HG03432 (cell line): Measurements from ENCODE around the gene ARHGEF17.

Experiments
- ATAC-seq: cut with Tn5 transposase; IDR thresholded peaks from one replicate; pipeline ENCODE4 v1.9.1; 2021; ENCODE audit warnings: mild to moderate bottlenecking, moderate library complexity; ENCODE audit not compliant: unreplicated experiment

The ARHGEF17 gene

DNA sequence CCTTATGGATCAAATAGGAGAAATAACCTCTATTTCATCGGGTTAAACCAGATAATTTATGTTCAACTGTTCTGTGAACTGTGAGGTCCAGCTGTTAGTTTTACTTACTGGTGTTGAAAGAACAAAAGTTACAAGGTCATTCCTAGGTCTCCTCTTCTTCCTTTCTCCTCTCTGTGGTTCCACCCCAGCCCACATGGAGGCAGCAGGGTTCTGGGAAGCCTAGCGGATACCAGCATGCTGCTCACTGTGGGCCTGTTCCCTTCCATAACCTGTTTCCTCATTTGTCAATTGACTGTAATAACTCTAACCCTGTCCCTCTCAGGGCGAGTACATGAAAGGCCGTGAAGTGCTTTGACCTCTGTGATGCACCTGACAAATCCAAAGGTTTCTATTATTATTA lies 96.0 kb downstream of the ARHGEF17 start:
- ATAC-seq, result no peak

DNA sequence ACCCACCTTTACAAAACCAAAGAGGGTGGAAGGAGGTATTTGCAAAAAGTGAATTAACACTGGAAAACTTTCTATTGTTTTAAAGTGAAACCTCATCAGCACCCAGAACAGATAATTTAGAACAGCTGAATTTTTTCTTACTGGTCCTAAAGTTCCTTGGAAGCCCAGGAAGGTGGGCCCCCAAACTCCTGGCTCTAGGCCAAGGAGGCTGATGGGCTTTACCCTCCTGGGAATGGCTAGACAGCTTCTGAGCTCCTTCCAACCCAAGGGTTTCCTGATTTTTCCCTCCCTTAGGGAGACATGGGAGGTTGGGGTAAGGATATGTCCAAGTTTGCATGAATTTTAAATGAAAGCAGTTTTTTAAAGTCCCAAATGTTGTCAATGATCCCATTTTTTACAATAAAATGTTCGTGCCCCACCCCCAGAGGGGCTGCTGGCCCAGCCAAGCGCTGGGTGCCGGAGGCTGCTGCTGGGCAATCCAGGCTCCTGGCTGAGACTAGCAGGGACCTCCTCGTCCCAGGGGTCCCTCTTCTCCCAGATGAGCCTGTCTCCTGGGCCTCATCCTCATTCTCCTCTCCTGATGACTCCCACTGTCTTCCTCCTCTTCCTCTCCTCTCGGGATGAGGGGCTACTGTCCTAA lies 96.5 kb downstream of the ARHGEF17 start:
- no peak for ATAC-seq

DNA sequence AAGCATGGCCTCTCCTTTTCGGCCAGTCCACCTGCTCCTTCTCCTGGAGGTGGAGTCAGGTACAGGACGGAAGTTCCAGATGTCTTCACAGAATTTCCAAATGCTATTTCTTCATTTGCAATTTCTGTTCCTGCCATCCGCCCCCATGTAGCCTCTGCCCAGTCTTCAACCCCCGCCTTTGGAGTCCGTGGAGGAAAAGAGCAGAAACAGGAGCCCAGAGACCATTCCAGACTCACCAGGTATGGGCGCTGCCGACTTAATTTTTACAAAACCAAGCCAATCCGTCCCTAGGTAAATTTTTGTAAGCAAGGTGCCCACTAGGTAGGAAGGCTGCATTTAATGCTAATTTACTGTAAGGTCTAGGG lies 97.1 kb downstream of the ARHGEF17 start:
- no peak for ATAC-seq

DNA sequence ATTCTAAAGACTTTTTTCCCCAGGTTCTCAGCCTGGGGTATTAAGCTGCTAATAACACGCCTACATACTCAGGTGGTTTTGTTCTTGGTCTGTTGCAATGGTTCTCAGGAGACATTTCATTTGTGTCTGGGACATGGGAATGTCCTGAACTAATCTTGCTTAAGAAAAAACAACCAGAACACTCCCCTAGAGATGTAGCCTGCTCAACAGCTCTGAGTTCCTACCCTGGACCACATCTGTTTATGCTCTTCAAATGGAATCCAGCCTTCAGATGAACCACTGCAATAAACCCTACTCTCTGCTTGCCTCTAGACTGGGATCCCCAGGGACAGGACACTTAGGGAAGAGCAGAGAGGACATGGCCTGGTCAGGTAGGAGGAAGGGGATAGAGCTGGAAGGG lies 98.1 kb downstream of the ARHGEF17 start:
- no peak for ATAC-seq

DNA sequence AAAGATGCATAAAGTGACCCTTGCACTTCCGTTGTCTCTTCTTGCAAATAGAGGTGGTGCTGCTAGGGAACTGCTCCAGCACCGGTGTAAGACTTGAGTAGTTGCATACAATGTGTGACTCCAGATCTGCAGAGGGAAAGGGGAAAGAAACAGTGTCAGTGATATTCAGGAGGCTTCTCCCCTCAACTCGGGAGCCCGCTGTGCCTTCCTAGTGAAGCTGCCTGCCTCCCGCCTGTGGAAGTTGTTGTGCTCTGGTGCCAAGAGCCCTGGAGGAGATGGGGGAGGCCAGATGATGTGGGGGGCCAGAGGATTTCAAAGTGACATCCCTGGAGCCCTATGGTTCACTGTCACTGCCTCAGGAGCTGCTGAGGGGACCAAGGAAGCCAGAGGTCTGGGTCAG lies 98.5 kb downstream of the ARHGEF17 start:
- no peak for ATAC-seq

DNA sequence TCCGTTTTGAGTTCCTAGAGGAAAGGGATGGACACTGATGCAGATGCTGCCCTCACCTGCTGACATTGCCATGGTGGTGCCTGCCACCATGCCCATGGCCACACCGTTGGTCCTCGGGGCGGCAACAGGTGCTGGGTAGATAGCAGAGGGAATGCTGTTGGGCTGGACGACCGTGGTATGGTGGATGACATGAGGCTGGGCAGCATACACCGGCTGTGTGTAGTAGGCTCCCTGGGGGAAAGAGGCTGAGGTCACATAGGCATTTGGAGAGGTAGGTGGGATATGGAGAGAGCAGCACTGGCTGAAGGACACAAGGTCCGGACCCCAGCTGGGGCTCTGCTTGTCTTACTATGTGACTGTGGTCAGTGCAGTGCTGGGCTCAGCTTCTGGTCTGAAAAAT lies 101.4 kb downstream of the ARHGEF17 start:
- no peak for ATAC-seq

DNA sequence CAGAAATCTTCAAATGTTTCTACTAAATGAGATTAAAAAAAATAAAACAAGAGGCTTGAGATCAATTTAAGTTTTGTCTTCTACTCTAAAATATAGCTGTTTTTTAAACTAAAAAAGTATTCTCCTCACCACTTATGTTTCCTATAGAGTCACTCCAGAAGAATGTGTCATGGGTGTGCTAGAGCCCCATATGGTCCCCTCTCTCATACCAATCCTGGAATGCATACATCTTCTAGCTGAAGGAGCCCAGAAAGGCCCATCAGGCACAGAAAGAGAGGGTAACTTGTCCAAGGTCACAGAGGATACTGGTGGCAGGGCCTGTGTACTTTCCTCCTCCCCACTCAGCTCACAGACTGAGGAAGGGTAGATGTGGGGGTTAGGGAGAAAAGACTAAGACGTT lies 102.6 kb downstream of the ARHGEF17 start:
- ATAC-seq, result no peak

DNA sequence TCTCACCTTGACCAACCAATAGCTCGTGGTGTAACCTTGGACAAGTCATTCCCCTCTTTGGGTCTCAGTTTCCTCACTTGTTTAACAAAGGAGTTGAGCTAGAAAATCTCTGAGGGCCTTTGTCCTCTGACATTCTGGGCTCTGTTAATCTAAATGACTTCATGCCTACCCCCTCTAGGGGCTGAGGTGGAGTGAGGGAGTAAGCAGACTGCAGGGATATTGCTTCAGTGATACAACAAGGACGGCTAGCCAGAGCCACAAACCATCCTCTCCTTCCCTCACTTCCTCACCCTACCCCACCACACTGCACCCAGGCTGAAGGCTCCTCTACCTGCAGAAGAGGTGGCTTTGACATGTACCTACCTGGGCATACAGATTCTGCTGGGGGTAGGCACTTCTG lies 103.0 kb downstream of the ARHGEF17 start:
- no peak for ATAC-seq

DNA sequence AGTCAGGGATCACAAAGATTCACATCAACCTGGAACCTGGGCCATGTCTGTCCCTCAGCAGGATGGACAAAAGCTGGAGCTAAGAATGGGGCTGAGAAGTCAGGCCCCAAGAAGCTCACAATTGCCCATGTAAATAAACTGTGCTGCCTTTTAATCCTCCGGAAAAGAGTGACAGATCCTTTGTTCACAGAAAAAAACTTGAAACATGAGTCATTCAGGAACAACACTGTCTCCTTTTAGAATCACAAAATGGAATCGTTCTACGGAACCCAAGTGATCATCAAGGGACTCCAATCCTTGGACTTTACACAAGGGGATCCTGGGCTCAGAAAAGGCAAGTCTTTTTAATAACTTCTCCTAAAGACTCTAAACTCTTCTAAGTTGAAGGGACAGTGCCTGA lies 104.2 kb downstream of the ARHGEF17 start:
- ATAC-seq, result no peak

DNA sequence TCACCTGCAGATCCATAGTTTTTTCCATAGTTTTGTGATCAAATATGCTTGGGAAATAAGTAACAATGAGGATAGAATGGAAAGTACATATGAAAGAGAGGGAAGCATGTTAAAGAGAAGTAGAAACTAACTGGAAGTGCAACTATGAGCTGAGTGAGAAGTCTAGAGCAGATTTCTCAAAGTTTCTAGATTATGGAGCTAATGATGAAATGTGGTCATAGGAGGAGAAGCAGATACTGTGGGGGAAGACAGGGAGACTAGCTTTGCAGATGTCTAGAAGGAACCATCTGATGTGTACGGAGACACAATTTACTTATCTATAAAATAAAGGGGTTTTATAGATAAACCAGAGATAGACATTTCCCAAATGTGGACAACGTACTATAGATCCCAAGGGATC lies 105.2 kb downstream of the ARHGEF17 start:
- no peak for ATAC-seq

DNA sequence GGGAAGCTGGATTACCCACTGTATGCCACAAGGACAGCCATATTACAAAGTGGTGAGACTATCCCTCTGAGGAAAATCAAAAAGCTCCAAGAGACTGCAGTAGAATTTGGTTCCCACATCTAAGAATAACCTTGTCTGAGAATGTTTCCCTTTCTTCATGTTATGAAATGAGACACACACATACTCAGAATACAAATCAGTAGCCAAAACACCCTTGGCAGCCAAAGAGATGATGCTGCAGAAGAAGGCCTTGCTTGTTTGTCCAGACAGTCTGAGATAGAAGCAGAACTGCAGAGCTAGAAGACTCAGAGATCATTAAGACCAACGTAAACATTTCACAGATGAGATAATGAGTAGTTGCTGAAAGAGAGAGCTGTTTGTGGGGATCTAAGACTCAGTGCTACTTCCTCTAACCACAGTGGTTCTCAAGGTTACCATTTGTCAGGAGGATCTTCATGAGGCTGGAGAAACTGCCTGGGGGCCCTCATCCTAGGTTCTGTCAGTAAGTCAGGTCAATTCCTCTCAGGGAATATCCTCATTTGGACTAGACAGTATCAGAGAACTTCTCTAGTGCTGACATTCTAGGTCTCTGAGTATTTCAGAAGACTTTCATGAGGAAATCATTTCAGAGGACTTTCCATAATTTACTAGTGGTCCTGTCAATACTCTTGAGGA lies 107.0 kb downstream of the ARHGEF17 start:
- no peak for ATAC-seq

DNA sequence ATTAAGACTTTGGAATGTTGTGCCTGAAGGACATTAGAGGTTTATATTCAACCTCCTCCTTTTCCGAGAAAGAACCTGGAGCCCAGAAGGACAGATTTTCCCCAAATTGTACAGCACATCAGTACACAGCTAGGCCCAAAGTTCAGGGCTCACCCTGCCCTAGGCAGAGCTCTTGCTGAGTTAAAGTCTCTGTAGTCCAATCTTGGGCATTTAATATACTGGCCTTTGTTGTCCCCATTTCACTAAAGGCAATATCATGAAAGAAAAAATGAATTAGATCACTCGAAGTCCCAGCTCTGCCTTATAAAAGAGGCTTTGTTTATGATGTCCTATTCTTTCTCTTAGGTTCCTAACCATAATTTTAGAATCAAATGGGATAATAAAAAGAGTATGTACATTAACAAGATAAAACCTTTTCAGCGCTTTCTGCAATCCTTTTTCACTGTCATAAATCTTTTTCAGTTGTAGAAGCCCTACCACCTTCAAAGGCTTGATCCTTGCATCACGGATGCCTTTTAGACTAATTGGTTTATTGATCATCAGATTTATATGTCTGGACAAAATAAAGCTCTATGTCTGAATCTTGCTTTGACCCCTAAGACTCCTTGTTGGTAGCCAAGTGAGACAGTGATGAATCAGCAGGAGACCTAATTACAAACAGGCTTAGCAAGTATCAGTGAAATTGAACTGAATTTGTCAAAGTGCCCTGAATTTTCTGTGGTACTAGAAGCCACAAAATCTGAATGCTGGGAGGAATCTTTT lies 108.0 kb downstream of the ARHGEF17 start:
- ATAC-seq, result no peak

DNA sequence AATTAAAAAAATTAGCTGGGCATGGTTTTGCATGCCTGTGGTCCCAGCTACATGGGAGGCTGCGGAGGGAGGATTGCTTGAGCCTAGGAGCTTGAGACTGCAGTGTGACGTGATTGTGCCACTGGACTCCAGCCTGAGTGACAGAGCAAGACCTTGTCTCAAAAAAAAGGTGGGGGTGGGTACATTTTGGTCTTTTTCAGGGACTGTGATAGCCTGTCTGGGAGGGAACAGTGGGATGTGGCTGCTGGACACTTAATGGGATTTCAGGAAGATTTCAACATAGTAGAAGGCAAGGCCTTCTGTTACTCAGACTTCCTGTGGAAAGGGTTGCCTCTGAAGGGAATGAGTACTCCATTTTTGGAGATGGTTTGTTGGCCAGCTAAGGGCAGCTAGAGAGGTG lies 108.7 kb downstream of the ARHGEF17 start:
- no peak for ATAC-seq
